Coronary artery (tissue), 2 donors: ENCODE measurements around the gene HTR2B.

Experiments
- DNase-seq: peaks from one replicate; pipeline ENCODE4 v3.0.0-alpha.2; 2017; ENCODE audit warnings: low spot score
- H3K27ac ChIP-seq, 2 donors: fragments of 200-600 bp; sonication (generic); one replicate each; pipeline ENCODE4 v1.5.1; 2016 to 2019
- H3K4me3 ChIP-seq: fragments of 200-600 bp; sonication (generic); 2 replicates; pipeline ENCODE4 v1.5.1; 2016; ENCODE audit warnings: mild to moderate bottlenecking, moderate library complexity
- CTCF ChIP-seq: fragments of 200-600 bp; sonication (generic); IDR thresholded peaks from one replicate; pipeline ENCODE4 v1.5.1; 2019; ENCODE audit warnings: antibody characterized with exemption

HTR2B gene

DNA sequence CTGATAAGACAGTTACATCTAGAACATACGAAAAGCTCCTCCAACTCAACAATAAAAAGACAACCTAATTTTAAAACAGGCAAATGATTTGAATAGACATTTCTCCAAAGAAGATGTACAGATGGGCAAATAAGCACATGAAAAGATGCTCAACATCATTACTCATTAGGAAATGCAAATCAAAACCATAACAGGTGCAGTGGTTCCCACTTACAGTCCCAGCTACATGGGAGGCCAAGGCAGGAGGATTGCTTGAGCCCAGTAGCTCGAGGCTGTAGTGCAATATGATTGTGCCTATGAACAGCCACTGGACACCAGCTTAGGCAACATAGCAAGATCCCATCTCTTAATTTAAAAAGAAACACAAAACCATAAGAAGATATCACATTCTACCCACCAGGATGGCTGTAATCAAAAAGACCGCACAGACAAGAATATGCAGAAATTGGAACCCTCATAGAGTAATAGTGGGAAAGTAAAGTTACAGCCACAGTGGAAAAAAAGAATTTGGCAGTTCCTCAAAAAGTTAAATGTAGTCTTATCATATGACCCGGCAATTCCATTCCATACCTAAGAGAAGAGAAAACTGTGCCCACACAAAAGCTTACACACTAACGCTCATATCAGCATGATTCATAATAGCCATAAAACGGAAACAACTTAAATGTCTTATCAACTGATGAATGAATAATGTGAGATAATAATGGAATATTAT, 43.1 kb upstream of the HTR2B start:
- TF ChIP-seq CTCF = no peak
- Histone ChIP-seq H3K4me3 (no peak overlapping the region), H3K27ac (no peak overlapping the region)
- no peak for DNase-seq

DNA sequence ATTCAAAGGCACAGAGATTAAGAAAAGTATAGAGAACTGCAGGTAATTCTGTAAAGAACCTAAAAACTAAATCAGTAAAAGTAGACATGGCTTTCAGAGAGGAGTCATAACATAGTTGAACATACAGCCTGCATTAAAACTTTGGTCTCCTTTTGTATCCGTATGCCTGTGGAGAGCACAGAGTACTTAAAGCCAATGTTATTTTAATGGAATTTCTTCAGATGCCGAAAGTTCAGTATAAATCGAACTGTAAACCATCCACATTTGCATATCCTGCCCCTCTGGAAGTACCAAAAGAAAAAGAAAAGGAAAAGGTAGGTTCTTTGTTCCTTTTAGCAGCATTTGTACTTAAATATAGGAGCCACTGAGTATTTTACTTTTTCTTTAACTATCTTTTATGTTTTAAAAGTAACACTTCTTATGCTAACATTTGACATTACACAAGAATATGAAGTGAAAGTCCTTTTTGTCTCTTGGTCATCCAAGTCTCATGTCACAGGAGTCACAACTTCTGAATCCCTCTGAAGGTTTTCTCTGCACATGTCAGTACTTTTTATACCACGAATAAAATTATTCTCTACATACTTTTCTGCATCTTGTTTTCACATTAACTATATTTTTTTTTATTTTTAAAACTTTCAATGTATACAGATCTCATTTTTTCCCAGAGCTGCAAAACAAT, 38.7 kb upstream of the HTR2B start:
- no peak for TF ChIP-seq CTCF
- H3K27ac ChIP-seq = peak overlapping the region; percentile 32 to 90
- H3K4me3 ChIP-seq = no peak overlapping the region
- no peak for DNase-seq

- Histone ChIP-seq H3K27ac (peak overlapping the region; percentile 32 to 90), H3K4me3 (no peak overlapping the region)
- DNase-seq = no peak
- no peak for TF ChIP-seq CTCF
Measured at GRCh38 chr2:231163011-231163410, 38.2 kb upstream of the HTR2B start.

DNA sequence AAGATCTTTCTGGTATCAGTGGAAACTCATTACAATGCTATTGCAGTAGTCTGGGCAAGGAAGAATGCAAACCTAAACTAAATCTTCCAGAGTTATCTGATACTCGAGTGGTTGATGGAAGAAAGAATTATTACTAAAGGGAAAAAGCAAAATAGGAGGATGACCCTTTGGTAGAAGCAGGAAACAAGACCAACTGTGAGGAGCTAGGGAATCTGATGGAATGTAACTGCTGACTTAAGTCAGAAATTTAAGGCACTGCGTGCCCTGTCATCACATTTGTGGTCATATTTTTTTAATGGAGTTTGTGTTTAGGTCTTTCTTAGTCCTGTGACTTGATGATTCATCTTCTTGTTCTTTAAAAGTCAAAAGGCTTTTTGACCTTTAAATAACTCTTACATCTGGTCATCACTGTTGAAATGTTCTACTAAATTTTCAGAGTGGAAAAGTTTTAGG, 37.1 kb upstream of the HTR2B start:
- peak overlapping the region; percentile 33 for H3K4me3 ChIP-seq
- peak overlapping the region; percentile 83 to 90 for H3K27ac ChIP-seq
- no peak for DNase-seq
- no peak for TF ChIP-seq CTCF

DNA sequence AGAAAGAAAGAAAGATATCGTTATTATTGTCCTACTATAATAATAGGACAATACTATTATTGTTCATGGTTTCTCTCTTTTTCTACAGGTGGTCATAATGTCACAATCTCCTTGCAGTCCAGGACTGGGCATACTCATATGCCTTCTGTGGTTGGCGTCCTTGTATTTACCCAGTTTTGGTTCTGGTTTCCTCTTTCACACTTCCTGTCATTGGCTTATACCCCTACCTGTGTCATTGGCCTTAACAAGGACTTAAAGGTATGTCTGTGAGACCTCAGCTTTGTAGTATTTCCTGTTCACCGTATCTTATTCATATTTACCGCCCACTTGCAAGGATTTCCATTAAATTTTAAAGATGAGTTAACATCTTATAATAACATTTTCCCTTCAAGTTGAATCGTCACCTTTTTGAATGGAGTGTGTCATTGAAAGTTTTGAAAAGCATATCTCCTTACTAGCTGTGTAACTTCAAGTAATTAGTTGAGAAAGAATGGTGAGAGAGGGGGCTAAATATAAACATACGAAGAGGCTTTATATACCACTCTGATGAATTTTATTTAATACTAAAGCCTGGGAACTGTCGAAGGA, 36.5 kb upstream of the HTR2B start:
- TF ChIP-seq CTCF = no peak
- no peak overlapping the region for H3K4me3 ChIP-seq
- peak overlapping the region; percentile 83 to 90 for H3K27ac ChIP-seq
- DNase-seq = no peak

- Histone ChIP-seq H3K4me3 (no peak overlapping the region), H3K27ac (no peak overlapping the region)
- TF ChIP-seq CTCF = no peak
- DNase-seq = no peak
Measured at GRCh38 chr2:231160701-231161100, 35.9 kb upstream of the HTR2B start.

DNA sequence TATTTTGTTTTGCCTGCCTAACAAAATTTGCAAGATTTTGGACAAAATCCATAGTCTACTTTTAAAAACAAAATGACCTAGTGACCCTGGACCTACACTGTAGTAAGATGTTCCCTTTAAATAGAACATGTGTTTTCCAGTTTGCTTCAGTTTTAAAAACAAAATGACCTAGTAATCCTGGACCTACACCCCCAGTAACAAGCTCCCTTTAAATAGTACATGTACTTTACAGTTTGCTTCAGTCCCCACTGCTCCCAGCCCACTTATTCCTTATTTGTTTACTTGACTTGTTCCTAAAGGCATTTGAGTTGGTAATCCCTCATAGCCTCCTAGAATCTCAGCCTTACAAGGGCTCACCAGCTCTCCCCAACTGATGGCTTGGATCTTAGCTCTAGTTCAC, 34.5 kb upstream of the HTR2B start:
- no peak for TF ChIP-seq CTCF
- Histone ChIP-seq H3K4me3 (no peak overlapping the region), H3K27ac (peak overlapping the region in 1 of 2 donors; percentile 51)
- DNase-seq = no peak
